ENCODE results near the gene CHST12. TPM values are rescaled to one million over a fixed set of nuclear protein-coding genes. Genes with fewer than 3 reads are reported as not detected.
A peak's percentile ranks its signal among the peaks of the same experiment; 100 is the strongest.

Gene CHST12
- total RNA-seq, 1 donor from 2014 or later: 29.8 TPM

DNA sequence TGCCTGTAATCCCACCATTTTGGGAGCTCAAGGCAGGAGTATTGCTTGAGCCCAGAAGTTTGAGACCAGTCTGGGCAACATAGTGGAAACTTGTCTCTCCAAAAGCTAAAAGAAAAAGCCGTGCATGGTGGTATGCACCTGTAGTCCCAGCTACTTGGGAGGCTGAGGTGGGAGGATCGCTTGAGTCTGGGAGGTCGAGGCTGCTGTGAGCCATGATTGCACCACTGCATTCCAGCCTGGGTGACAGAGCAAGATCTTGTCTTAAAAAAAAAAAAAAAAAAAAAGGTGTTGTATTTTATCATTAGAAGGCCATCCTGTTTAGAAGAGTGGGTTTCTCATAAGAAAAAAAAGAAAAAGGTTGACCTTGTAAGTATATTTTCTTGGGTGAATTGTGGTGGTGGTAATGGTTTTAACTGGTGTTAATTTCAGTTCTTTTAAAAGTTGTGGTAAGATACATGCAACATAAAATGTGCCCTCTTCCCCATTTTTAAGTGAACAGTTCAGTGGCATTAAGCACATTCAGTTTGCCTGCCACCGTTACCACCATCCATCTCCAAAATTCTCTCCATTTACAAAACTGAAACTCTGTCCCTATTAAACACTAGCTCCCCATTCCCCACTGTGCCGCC lies 38.1 kb downstream of the CHST12 start:
- Histone ChIP-seq H3K27ac (peak overlapping the region; percentile 63), H3K27me3 (no peaks in the 10 kb centered on the region), H3K9me3 (no peaks in the 10 kb centered on the region), H3K36me3 (peaks cover 2% of the 10 kb centered on the region), H3K4me1 (peaks cover 15% of the 10 kb centered on the region), H3K4me3 (no peak overlapping the region)
- ATAC-seq (no peak), DNase-seq (no peak)
- intact Hi-C loops (cut with DNase I): no loop called here
- TF ChIP-seq, protein P1, sequence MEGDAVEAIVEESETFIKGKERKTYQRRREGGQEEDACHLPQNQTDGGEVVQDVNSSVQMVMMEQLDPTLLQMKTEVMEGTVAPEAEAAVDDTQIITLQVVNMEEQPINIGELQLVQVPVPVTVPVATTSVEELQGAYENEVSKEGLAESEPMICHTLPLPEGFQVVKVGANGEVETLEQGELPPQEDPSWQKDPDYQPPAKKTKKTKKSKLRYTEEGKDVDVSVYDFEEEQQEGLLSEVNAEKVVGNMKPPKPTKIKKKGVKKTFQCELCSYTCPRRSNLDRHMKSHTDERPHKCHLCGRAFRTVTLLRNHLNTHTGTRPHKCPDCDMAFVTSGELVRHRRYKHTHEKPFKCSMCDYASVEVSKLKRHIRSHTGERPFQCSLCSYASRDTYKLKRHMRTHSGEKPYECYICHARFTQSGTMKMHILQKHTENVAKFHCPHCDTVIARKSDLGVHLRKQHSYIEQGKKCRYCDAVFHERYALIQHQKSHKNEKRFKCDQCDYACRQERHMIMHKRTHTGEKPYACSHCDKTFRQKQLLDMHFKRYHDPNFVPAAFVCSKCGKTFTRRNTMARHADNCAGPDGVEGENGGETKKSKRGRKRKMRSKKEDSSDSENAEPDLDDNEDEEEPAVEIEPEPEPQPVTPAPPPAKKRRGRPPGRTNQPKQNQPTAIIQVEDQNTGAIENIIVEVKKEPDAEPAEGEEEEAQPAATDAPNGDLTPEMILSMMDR (IDR thresholded peaks at IDR 0.05): no peak

- TF ChIP-seq, protein P1 (IDR thresholded peaks at IDR 0.05): no peak
- peaks cover 9% of the 10 kb centered on the region for H3K4me1 ChIP-seq
- no peaks in the 10 kb centered on the region for H3K9me3 ChIP-seq
- DNase-seq (no peak), ATAC-seq (no peak)
- H3K36me3 ChIP-seq: no peaks in the 10 kb centered on the region
- no peak overlapping the region for H3K27ac ChIP-seq
- no peak overlapping the region for H3K4me3 ChIP-seq
- H3K27me3 ChIP-seq: no peaks in the 10 kb centered on the region
- intact Hi-C loops (cut with DNase I): no loop called here
Observed at GRCh38 chr7:2443491-2443890, 40.1 kb downstream of the CHST12 start.

DNA sequence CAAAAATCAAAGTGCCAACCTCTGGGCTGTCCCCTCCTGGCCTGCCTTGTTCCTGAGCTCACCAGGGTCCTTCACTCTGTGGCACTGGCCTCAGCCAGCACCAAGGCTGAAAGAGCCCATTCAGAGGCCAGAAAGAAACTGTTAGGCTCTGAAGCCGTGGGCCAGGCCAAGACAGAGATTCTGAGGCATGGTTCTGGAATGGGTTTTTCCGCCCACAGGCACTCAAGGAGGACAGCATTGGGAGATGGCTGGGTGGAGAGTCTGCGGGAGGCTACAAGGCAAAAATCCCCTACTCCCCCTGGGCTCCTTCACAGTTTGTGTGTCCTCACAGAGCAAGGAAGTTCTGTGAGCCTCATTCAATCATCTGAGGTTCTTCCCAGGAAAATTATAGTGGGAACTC lies 41.1 kb downstream of the CHST12 start:
- H3K27ac ChIP-seq: no peak overlapping the region

DNA sequence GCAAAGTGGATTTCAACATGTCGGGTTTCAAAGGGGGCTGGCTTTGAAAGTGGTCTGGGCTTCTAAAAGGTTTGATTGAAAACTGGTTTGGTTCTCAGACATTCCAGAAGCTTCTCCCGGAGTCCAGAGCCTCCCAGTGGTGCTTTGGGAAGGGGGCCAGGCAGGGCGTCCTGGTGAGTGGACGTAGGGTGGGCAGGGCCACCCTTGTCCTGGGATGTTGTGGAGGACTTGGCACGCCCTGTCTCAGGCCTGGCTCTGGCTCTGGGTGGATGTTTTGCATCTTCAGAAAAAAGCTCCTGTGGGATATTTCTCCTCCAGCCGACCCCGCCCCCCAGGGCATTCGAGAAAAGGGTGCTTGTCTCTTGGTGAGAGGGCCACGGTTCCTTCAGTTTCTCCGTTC lies 41.6 kb downstream of the CHST12 start:
- Histone ChIP-seq H3K9me3 (no peaks in the 10 kb centered on the region), H3K36me3 (no peaks in the 10 kb centered on the region), H3K27ac (no peak overlapping the region), H3K27me3 (no peaks in the 10 kb centered on the region), H3K4me1 (peaks cover 9% of the 10 kb centered on the region), H3K4me3 (no peak overlapping the region)
- ATAC-seq (peak; percentile 10), DNase-seq (peak; percentile 63)
- intact Hi-C loops (cut with DNase I): no loop called here
- TF ChIP-seq, protein P1 (IDR thresholded peaks at IDR 0.05): no peak

More for the DNA sequence above, 41.1 kb downstream of the CHST12 start:
- intact Hi-C loops (cut with DNase I): no loop called here
- Histone ChIP-seq H3K36me3 (no peaks in the 10 kb centered on the region), H3K4me1 (peaks cover 9% of the 10 kb centered on the region), H3K27me3 (no peaks in the 10 kb centered on the region), H3K9me3 (no peaks in the 10 kb centered on the region), H3K4me3 (no peak overlapping the region)
- DNase-seq (no peak), ATAC-seq (no peak)
- TF ChIP-seq, protein P1 (IDR thresholded peaks at IDR 0.05): no peak

DNA sequence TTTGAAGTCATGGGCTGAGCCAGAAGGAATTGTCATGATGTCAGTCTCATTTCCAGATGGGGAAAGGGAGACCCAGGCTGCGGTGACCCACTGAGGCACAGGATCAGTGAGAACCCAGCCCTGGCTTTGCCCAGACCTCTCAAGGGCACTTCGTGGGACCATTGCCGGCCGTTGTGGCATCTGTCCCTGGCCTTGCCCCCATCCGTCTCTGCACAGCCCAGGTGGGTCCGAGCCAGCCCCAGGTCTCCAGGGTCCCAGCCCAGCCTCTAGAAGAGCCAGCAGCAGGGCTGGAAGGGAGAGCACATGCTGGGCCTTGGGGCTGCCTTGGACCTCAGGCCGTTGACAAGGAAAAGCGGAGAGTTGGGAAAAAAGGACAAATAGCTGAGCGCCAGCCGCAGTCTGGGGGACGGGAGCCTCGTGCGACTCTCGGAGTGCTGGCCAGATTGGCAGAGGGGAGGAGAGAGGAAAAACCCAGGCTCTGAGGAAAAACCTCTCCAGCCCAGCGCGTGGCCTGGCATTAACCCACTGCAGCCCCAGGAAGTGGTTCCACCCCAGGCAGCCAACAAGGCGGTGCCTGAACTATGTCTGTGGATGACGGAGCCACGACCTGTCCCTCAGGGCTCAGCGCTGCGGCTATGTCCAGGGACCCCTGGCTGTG lies 42.6 kb downstream of the CHST12 start:
- no peak for ATAC-seq
- intact Hi-C loops (cut with DNase I): no loop called here
- no peak for DNase-seq
- Histone ChIP-seq H3K36me3 (no peaks in the 10 kb centered on the region), H3K4me3 (no peak overlapping the region), H3K27ac (no peak overlapping the region), H3K9me3 (no peaks in the 10 kb centered on the region), H3K27me3 (no peaks in the 10 kb centered on the region), H3K4me1 (peaks cover 15% of the 10 kb centered on the region)
- TF ChIP-seq, protein P1 (IDR thresholded peaks at IDR 0.05): no peak

Data from upper lobe of right lung (tissue), 1 donor.